Measurements from ENCODE around the gene FAM124B.
"Not testable (repeated sequence)": the region's sequence is repeated elsewhere in the genome, so short reads cannot be mapped to it uniquely, and the experiment has no call there.

Gene FAM124B

GRCh38 chr2:224412141-224413015 lies 10.5 kb upstream of the FAM124B start:
- no peak for DNase-seq (ENCODE audit: low spot score)

- DNase-seq (ENCODE audit: low spot score) = no peak
These were observed 9.1 kb upstream of the FAM124B start for GRCh38 chr2:224410946-224411561.

GRCh38 chr2:224408676-224409075 lies 6.8 kb upstream of the FAM124B start:
- no peak for DNase-seq (ENCODE audit: low spot score)

GRCh38 chr2:224407241-224407701 lies 5.4 kb upstream of the FAM124B start:
- no peak for DNase-seq (ENCODE audit: low spot score)

- DNase-seq (ENCODE audit: low spot score) = no peak
These were observed 4.0 kb upstream of the FAM124B start for GRCh38 chr2:224405841-224406370.

- no peak for DNase-seq (ENCODE audit: low spot score)
These were observed 3.5 kb upstream of the FAM124B start for GRCh38 chr2:224405412-224405811.

GRCh38 chr2:224404796-224405195 lies 2.9 kb upstream of the FAM124B start:
- no peak for DNase-seq (ENCODE audit: low spot score)

- no peak for DNase-seq (ENCODE audit: low spot score)
These were observed 1.8 kb upstream of the FAM124B start for GRCh38 chr2:224403657-224404056.

GRCh38 chr2:224400886-224401632 lies 848 bp downstream of the FAM124B start:
- no peak for DNase-seq (ENCODE audit: low spot score)

GRCh38 chr2:224400174-224400810 lies 1.6 kb downstream of the FAM124B start:
- DNase-seq (ENCODE audit: low spot score) = no peak

GRCh38 chr2:224398289-224398688 lies 3.6 kb downstream of the FAM124B start:
- no peak for DNase-seq (ENCODE audit: low spot score)

GRCh38 chr2:224397100-224397499 lies 4.8 kb downstream of the FAM124B start:
- DNase-seq (ENCODE audit: low spot score) = not testable (repeated sequence)

- no peak for DNase-seq (ENCODE audit: low spot score)
These were observed 6.1 kb downstream of the FAM124B start for GRCh38 chr2:224395620-224396390.

- DNase-seq (ENCODE audit: low spot score) = no peak
These were observed 8.6 kb downstream of the FAM124B start for GRCh38 chr2:224393157-224393872.

GRCh38 chr2:224392545-224392944 lies 9.4 kb downstream of the FAM124B start:
- DNase-seq (ENCODE audit: low spot score) = no peak

- no peak for DNase-seq (ENCODE audit: low spot score)
These were observed 12.6 kb downstream of the FAM124B start for GRCh38 chr2:224389317-224389716.

GRCh38 chr2:224386876-224387275 lies 15.0 kb downstream of the FAM124B start:
- DNase-seq (ENCODE audit: low spot score) = no peak

- DNase-seq (ENCODE audit: low spot score) = no peak
These were observed 18.8 kb downstream of the FAM124B start for GRCh38 chr2:224382973-224383555.

GRCh38 chr2:224382280-224382647 lies 19.6 kb downstream of the FAM124B start:
- DNase-seq (ENCODE audit: low spot score) = not testable (repeated sequence)
